OCI-LY7 (cell line): Measurements from ENCODE around the gene KIAA1217.

Source experiments
- CTCF ChIP-seq: fragments of 200-600 bp; sonication (generic); conservative IDR thresholded peaks from 2 replicates; pipeline ENCODE4 v1.5.1; 2014; ENCODE audit warnings: mild to moderate bottlenecking, antibody characterized with exemption, low read length, moderate library complexity, mixed read lengths
- EZH2phosphoT487 ChIP-seq: fragments of 200-600 bp; sonication (generic); IDR thresholded peaks from 2 replicates; pipeline ENCODE4 v1.6.1; 2018; ENCODE audit warnings: low read depth, borderline replicate concordance, mild to moderate bottlenecking, mixed run types, antibody characterized with exemption, low read length, moderate library complexity, mixed read lengths

DNA sequence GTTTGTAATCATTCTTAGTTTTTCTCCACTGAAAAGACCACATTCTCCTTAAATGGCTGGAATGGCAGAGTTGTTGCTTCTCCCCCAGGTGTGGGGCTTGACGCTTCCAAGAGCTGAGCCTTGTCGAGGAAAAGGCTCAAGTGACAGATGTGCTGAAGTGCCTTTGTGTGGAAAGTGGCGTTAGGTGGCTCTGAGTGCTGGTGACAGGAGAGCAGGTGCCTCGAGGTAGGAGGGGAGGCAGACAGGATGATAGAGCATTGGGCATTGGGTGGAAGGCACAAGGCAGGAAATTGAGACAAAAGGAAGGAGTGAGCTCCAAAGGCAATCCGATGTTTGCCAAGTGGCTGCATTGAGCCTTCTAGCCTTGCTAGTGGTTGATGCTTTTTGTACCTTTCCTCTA, 6.7 kb downstream of the KIAA1217 start:
- TF ChIP-seq CTCF (no peak), EZH2phosphoT487 (no peak)
